Mesenteric fat pad (tissue), 1 donor: Measurements from ENCODE around the gene ARMC5. TPM values are rescaled to one million over a fixed set of nuclear protein-coding genes. Genes with fewer than 3 reads are reported as not detected.
"Not testable (repeated sequence)": the region's sequence is repeated elsewhere in the genome, so short reads cannot be mapped to it uniquely, and the experiment has no call there.

Experiments used
- DNase-seq: peaks from one replicate; pipeline ENCODE4 v3.0.0-alpha.2; 2020; ENCODE audit warnings: low spot score
- long read RNA-seq: library from polyadenylated mRNA; unstranded; transcript quantifications from one replicate; pipeline ENCODE4 v2.0.0, GENCODE V29; 2020
- total RNA-seq: library from RNA; stranded (reverse); fragmentation: NEBNext Ultra II Directional; extraction: Animal tissue kit (Norgen Biotek cat#: 25700); gene quantifications from one replicate; pipeline ENCODE4 v1.2.1, GENCODE V29; 2021
- donor health status: DM: yes; HTN: yes; CAD: no.

ARMC5 gene
- 8.5 TPM for total RNA-seq
- long read RNA-seq, transcript ARMC5-201 (6 exons, 3,612 nt): major isoform, 12 of 24 reads
- long read RNA-seq, partial matches to known transcripts: 9 of 24 reads
- long read RNA-seq, other reads (novel, unspliced or antisense): 3 of 24 reads

- peak; percentile 99 for DNase-seq
Measured at GRCh38 chr16:31458844-31459686, at the start of gene ARMC5. Gene ARMC5, plus strand, starts transcription at chr16:31459501. Its CDS starts 24 bp downstream, at chr16:31459525.

- DNase-seq: no peak
Measured at GRCh38 chr16:31410082-31410481, 49.2 kb upstream of the ARMC5 start.

- no peak for DNase-seq
Measured at GRCh38 chr16:31411024-31411844, 48.1 kb upstream of the ARMC5 start.

GRCh38 chr16:31412750-31413149 is 46.6 kb upstream of the ARMC5 start:
- no peak for DNase-seq

GRCh38 chr16:31413381-31413780 is 45.9 kb upstream of the ARMC5 start:
- no peak for DNase-seq

GRCh38 chr16:31413943-31414342 is 45.4 kb upstream of the ARMC5 start:
- no peak for DNase-seq

GRCh38 chr16:31414706-31415105 is 44.6 kb upstream of the ARMC5 start:
- DNase-seq: no peak

GRCh38 chr16:31416371-31416770 is 42.9 kb upstream of the ARMC5 start:
- no peak for DNase-seq

GRCh38 chr16:31417036-31417435 is 42.3 kb upstream of the ARMC5 start:
- DNase-seq: not testable (repeated sequence)

GRCh38 chr16:31417916-31418315 is 41.4 kb upstream of the ARMC5 start:
- DNase-seq: no peak

- no peak for DNase-seq
Measured at GRCh38 chr16:31420037-31420436, 39.3 kb upstream of the ARMC5 start.

- DNase-seq: no peak
Measured at GRCh38 chr16:31421587-31421986, 37.7 kb upstream of the ARMC5 start.

GRCh38 chr16:31423241-31423640 is 36.1 kb upstream of the ARMC5 start:
- no peak for DNase-seq

GRCh38 chr16:31423801-31424200 is 35.5 kb upstream of the ARMC5 start:
- DNase-seq: no peak

GRCh38 chr16:31427441-31428278 is 31.6 kb upstream of the ARMC5 start:
- no peak for DNase-seq

- no peak for DNase-seq
Measured at GRCh38 chr16:31428279-31428597, 31.1 kb upstream of the ARMC5 start, which contains the start of gene COX6A2. Gene COX6A2, minus strand, starts transcription at chr16:31428360. Its CDS starts 35 bp downstream, at chr16:31428325.

GRCh38 chr16:31428638-31429247 is 30.6 kb upstream of the ARMC5 start:
- no peak for DNase-seq

GRCh38 chr16:31429314-31429713 is 30.0 kb upstream of the ARMC5 start:
- no peak for DNase-seq

- DNase-seq: no peak
Measured at GRCh38 chr16:31429796-31430195, 29.5 kb upstream of the ARMC5 start.

GRCh38 chr16:31430380-31431052 is 28.8 kb upstream of the ARMC5 start:
- DNase-seq: no peak
